ENCODE measurements around the gene HOXB2. TPM values are rescaled to one million over a fixed set of nuclear protein-coding genes. Genes with fewer than 3 reads are reported as not detected.

The HOXB2 gene
- total RNA-seq: 16.6 and 39.7 TPM in 2 replicates

DNA sequence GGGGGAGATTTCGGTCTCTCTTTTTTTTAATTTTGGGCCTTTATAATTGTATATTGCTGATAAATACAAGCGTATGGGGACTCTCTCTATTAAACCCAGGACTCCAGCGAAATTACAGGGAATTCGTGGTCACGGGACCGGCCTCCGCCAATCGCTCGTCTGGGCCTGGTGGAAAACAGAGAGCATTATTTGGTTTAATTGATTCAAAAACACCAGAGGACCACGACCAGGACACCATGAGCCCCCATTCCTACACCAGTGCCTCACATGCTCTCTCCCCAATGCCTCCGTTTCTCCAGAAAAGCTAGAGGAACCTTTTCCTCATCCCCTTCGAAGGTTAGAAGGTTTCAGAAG, at the start of gene HOXB2:
HOXB2 (minus strand) TSS at position 88 of the 354 bp plus-strand sequence. CDS start 198 bp downstream, outside the sequence.
- DNase-seq (ENCODE audit: extremely low read depth, low read depth, low spot score): no peak

- no peak for DNase-seq (ENCODE audit: extremely low read depth, low read depth, low spot score)
Observed at GRCh38 chr17:48593840-48594537, 49.1 kb upstream of the HOXB2 start.

GRCh38 chr17:48593126-48593829, 48.4 kb upstream of the HOXB2 start, which contains the start of gene HOXB5:
Gene HOXB5 (minus strand): TSS chr17:48593779. CDS start chr17:48593682, 97 bp downstream.
- no peak for DNase-seq (ENCODE audit: extremely low read depth, low read depth, low spot score)

DNA sequence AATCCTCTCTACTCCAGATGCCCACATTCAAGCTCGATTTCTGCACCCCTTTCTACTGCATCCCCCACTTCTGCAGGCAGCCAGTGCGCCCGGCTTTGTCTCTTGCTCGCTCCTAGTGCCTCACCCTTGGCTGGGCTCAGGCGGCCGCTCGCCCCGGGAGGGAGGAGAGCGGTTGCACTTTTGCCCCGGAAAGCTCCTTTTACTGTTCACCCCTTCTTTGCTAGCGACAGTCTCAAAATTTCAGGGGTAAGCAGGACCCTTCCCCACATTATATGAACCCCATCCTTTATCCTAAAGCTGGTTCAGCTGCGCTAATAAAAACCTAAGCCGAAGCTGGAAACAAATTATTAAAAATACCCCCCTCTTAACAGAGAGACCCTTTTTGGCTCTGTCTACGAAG, 47.7 kb upstream of the HOXB2 start:
- no peak for DNase-seq (ENCODE audit: extremely low read depth, low read depth, low spot score)

DNA sequence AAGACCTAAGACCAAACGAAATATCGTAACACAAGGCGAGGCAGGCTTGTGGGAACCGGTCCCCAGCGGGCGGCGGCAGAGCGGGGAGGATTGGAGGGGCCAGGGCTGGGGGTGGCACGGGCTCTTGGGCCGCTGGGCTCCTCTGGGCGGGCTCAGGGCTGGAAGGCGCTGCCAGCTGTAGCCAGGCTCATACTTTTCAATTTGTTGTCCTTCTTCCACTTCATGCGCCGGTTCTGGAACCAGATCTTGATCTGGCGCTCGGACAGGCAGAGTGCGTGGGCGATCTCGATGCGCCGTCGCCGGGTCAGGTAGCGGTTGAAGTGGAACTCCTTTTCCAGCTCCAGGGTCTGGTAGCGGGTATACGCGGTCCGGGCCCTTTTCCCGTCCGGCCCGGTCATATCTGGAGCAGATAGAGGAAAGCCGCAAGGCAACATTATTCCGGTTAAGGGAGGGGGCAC, 47.2 kb upstream of the HOXB2 start:
- no peak for DNase-seq (ENCODE audit: extremely low read depth, low read depth, low spot score)

DNA sequence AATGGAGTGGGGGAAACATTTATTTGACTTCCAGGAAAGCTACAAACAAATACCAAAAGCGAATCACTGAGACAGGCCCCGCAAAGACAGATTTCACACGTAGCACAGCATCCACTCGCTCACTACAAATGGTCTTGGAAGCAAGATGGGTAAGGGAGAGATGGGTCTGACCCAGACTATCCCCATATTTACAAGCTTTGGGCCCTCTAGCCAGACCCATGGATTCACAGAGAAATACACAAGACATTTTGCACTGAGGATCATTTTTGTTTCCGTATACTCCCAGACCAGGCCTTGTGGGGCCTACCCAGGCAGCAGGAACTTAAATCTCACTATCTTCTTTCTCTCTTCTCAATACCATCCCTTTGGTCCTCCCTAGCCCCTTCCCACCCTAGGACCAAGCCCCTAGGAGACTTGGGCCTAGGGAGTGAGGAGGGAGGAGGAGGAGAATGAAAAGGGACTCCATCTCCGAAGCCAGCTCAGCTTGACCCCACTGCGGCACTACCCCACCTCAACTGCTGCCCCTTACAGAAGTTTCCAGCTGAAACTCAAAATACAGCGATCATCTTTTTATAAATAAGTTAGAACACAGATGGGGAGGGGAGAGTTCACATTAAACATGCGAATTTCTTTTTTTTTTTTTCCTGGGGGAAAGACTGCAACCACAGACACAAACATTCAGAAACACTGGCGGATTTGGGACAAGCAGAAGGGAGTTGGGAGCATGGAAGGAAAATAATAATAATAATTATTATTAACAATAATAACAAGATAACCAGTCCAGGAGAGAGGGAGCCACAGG, 46.5 kb upstream of the HOXB2 start:
- DNase-seq (ENCODE audit: extremely low read depth, low read depth, low spot score): no peak

- DNase-seq (ENCODE audit: extremely low read depth, low read depth, low spot score): no peak
Observed at GRCh38 chr17:48590607-48591161, 45.8 kb upstream of the HOXB2 start.

GRCh38 chr17:48589831-48590606, 45.1 kb upstream of the HOXB2 start, which contains the start of gene HOXB3:
Gene HOXB3 (minus strand): TSS chr17:48590241. CDS start chr17:48552474, 37,767 bp downstream.
- DNase-seq (ENCODE audit: extremely low read depth, low read depth, low spot score): no peak

DNA sequence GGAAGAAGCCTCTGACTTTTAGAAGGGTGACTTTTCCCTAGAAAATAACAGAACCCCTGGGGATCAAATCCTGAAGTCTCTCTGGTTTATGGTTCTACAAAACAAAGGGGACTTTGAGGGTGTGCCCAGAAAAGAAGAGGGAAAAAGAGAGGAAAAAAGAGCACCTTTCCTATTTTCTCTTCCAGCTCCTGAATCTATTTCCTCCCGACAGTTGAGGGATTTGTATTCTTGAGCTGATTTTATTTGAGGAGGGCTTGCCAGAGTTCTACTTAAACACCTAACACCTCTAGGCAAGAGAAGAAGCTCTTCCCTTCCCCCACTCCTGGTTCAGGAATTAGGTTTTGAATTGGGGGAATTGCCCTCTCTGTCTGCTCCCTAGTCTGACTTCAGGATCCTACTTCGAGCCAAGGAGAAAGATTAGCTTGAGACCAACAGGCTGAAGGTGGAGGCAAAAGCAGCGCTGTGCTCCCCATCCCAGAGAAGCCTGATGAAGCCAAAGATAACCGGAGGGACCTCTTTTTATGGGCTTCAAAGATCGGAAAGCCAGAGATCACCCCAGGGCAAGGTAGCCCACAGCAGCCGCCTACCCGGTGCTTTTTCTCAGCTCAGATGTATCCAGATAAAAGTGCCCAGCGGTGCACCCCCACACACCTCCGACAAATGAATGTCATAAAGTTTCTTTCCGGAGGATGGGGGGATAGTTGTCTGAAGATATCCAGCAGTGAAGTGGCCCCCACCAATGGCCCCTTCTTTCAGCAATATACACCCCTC, 44.3 kb upstream of the HOXB2 start:
- no peak for DNase-seq (ENCODE audit: extremely low read depth, low read depth, low spot score)

DNA sequence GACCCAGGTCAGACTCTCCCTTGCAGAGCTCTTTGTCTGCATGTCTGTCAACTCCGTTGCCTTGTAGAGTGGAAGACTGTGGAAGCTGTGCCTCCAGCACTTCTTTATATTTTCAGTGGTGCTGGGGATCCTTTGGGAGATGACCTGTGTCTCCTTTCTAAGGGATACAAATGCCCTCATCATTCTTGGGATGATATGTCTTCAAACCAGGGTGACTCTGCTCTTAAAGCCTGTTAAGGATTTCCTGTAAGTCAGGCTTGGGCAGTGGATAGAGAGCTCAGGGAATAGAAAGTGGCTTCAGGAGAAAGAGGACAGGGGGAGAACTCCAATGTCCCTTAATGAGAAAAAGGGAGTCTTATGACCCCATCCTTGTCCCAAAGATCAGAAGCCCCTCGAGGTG, 43.6 kb upstream of the HOXB2 start:
- no peak for DNase-seq (ENCODE audit: extremely low read depth, low read depth, low spot score)

- DNase-seq (ENCODE audit: extremely low read depth, low read depth, low spot score): no peak
Observed at GRCh38 chr17:48588074-48588415, 43.1 kb upstream of the HOXB2 start.

DNA sequence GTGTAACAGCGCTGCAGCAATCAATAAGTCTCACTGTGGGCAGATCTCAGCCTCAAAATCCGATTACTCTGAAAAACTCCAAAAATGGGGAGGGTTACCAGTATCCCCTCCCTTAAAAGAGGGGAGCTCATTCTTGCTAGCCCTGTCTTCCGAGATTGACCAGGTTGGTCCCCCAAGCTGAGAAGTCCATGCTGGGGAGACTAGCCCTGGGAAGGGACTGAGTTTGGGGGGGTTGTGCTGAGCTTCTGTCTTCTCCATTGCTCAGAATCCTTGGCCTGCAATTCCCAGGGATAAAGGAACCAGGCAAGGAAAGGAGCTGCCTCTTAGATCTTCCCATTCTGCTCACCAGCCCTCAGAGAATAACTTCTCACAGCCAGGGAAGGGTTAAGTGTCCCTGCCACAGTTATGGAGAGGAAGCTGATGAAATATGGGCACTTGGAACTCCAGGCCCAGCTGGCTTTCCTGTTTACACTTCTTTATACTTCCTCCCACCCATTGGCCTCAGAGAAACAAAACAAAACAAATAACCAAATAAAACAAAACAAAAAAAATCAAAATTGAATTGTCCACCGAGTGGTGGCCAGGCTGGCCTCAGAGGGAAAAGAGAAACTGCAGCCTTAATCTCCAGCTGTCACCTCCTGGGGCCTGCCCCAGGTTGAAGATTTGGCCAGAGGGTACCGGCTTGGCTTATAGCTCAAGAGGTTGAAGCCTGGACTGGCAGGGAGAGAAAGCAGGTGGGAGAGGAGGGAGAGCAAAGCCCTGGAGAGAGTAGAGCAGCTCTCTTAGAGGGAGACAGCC, 42.6 kb upstream of the HOXB2 start:
- no peak for DNase-seq (ENCODE audit: extremely low read depth, low read depth, low spot score)

GRCh38 chr17:48586355-48587258, 41.7 kb upstream of the HOXB2 start:
- DNase-seq (ENCODE audit: extremely low read depth, low read depth, low spot score): no peak

DNA sequence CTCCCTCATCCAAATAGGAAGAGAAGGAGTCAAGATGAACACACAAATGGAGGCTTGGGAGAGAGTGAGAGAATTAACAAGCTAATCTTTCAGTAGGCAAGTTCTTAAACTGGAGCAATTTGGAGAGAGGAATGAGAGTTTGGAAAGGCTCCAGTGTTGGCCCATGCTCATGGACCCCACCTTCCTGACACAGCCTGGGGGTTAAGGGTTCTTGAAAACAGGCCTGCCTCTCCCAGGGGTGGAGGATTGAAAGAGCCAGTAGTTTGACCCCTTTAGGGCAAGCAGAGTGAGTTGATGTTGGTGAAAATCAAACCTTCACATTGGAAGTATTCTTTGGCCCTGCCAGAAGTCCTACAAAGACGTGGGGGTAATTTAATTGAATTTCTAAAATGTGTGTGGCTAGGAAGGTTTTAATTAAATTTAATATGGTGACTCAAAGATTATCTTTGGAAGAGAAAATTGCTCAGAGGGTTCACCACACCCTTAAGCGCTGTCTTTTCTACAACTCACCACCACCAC, 39.4 kb upstream of the HOXB2 start:
- DNase-seq (ENCODE audit: extremely low read depth, low read depth, low spot score): no peak

- DNase-seq (ENCODE audit: extremely low read depth, low read depth, low spot score): no peak
Observed at GRCh38 chr17:48583708-48584222, 38.9 kb upstream of the HOXB2 start.

- no peak for DNase-seq (ENCODE audit: extremely low read depth, low read depth, low spot score)
Observed at GRCh38 chr17:48582750-48583069, 37.8 kb upstream of the HOXB2 start.

DNA sequence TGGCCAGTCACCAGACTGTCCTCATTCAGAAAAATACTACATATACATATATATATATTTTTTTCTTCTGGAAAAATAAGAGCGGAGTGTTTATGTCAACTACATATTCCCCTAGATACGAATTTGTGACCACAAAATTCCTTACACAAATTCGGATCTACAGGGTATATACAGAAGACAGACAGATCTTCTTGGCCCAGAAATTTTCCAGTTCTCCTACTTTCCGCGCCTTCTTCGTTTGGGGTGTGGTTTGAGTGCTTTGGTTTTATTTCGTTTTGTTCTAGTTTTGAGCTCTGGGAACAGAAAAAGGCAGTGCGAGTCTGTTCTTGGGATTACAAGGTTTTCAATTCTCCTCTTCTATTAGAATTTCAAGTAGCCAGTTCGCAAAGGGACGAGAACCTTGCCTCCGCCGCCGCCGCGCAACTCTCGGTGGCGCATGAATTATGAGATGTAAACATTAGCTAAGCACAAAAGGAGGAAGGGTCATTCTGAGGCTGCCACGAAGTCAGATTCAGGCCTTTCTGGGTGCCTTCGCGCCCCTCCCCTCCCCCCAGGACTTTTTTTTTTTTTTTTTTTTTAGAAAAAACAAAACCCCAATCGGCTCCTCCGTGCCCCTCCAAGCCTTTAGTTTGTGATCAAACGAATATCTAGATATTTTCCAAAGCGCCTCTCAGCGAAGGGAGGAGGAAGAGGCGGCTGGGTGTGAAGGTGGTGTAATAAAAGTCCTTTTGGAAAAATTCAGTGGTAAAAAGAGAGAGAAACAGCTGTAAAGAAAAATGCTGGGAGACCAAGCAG, 35.0 kb upstream of the HOXB2 start:
- no peak for DNase-seq (ENCODE audit: extremely low read depth, low read depth, low spot score)

Data from glomerular endothelial cell (primary cell).